GM12801 (cell line): ENCODE data around the gene PRRX2.

ENCODE experiments used
- CTCF ChIP-seq: IDR thresholded peaks from one replicate; pipeline ENCODE4 v1.5.1; 2011; ENCODE audit warnings: control low read depth; ENCODE audit not compliant: insufficient read length; ENCODE audit errors: extremely low read depth

PRRX2 gene

GRCh38 chr9:129740666-129741464 is 75.4 kb downstream of the PRRX2 start:
- no peak for TF ChIP-seq CTCF

- TF ChIP-seq CTCF, result no peak
Observed at GRCh38 chr9:129745200-129745599, 79.8 kb downstream of the PRRX2 start.

GRCh38 chr9:129746092-129746777 is 80.8 kb downstream of the PRRX2 start:
- TF ChIP-seq CTCF, result no peak

GRCh38 chr9:129748249-129748648 is 82.8 kb downstream of the PRRX2 start:
- no peak for TF ChIP-seq CTCF

GRCh38 chr9:129749575-129749974 is 84.1 kb downstream of the PRRX2 start:
- TF ChIP-seq CTCF, result no peak

- TF ChIP-seq CTCF, result no peak
Observed at GRCh38 chr9:129750013-129750638, 84.7 kb downstream of the PRRX2 start.
